SK-N-SH treated with all-trans-retinoic acid at 6 μM for 48 hours (cell line): Measurements from ENCODE around the gene GET4.

ENCODE experiments used
- ATAC-seq: fragments of 200-7000 bp; cut with Tn5 transposase; 3 replicates; pipeline ENCODE4 v1.9.1; 2020; ENCODE audit warnings: mild to moderate bottlenecking, moderate library complexity
- ARNTL ChIP-seq: fragments of 450-650 bp; formaldehyde crosslinking; IDR thresholded peaks from 2 replicates; pipeline ENCODE4 v1.5.0; 2020; ENCODE audit warnings: low read depth, mild to moderate bottlenecking, moderate library complexity, borderline replicate concordance
- BACH2 ChIP-seq: fragments of 250-450 bp; sonication (Bioruptor Pico); IDR thresholded peaks from 2 replicates; pipeline ENCODE4 v1.9.0; 2021; ENCODE audit warnings: mild to moderate bottlenecking, borderline replicate concordance
- CREB5 ChIP-seq: fragments of 250-450 bp; sonication (Bioruptor Pico); IDR thresholded peaks from 2 replicates; pipeline ENCODE4 v1.5.1; 2020; ENCODE audit warnings: low read depth, mild to moderate bottlenecking, moderate library complexity
- CSDC2 ChIP-seq: fragments of 250-450 bp; sonication (Bioruptor Pico); IDR thresholded peaks from 2 replicates; pipeline ENCODE4 v1.5.0; 2020; ENCODE audit warnings: mild to moderate bottlenecking, moderate library complexity
- CSRNP3 ChIP-seq: fragments of 250-450 bp; sonication (Bioruptor Pico); IDR thresholded peaks from 2 replicates; pipeline ENCODE4 v1.5.1; 2021; ENCODE audit warnings: mild to moderate bottlenecking, moderate library complexity
- ESRRG ChIP-seq: fragments of 250-450 bp; sonication (Bioruptor Pico); IDR thresholded peaks from 2 replicates; pipeline ENCODE4 v1.6.1; 2021; ENCODE audit warnings: mild to moderate bottlenecking
- GLIS3 ChIP-seq: fragments of 250-450 bp; sonication (Bioruptor Pico); IDR thresholded peaks from 2 replicates; pipeline ENCODE4 v1.5.0; 2020; ENCODE audit warnings: mild to moderate bottlenecking, moderate library complexity
- ISL1 ChIP-seq: fragments of 250-450 bp; sonication (Bioruptor Pico); IDR thresholded peaks from 2 replicates; pipeline ENCODE4 v2.1.2; 2022; ENCODE audit warnings: mild to moderate bottlenecking, moderate library complexity
- OSR1 ChIP-seq: fragments of 250-450 bp; sonication (Bioruptor Pico); IDR thresholded peaks from 2 replicates; pipeline ENCODE4 v1.8.0; 2022; ENCODE audit warnings: moderate library complexity, mild to moderate bottlenecking, inconsistent platforms
- PATZ1 ChIP-seq: fragments of 250-450 bp; sonication (Bioruptor Pico); IDR thresholded peaks from 2 replicates; pipeline ENCODE4 v1.8.0; 2020; ENCODE audit warnings: mild to moderate bottlenecking, moderate library complexity, borderline replicate concordance
- POU6F1 ChIP-seq: fragments of 250-450 bp; sonication (Bioruptor Pico); IDR thresholded peaks from 2 replicates; pipeline ENCODE4 v1.8.0; 2021; ENCODE audit warnings: low read depth, mild to moderate bottlenecking, moderate library complexity, borderline replicate concordance
- PPARA ChIP-seq: fragments of 250-450 bp; sonication (Bioruptor Pico); IDR thresholded peaks from 2 replicates; pipeline ENCODE4 v1.5.0; 2020; ENCODE audit warnings: mild to moderate bottlenecking, borderline replicate concordance
- RARB ChIP-seq: fragments of 250-450 bp; sonication (Bioruptor Pico); IDR thresholded peaks from 2 replicates; pipeline ENCODE4 v1.8.0; 2021; ENCODE audit warnings: mild to moderate bottlenecking, moderate library complexity
- TCF4 ChIP-seq: fragments of 250-450 bp; sonication (Bioruptor Pico); IDR thresholded peaks from 2 replicates; pipeline ENCODE4 v1.8.0; 2021; ENCODE audit warnings: mild to moderate bottlenecking, moderate library complexity, borderline replicate concordance
- TOX ChIP-seq: fragments of 250-450 bp; sonication (Bioruptor Pico); IDR thresholded peaks from 2 replicates; pipeline ENCODE4 v1.8.0; 2021; ENCODE audit warnings: mild to moderate bottlenecking, moderate library complexity, borderline replicate concordance
- TSHZ2 ChIP-seq: fragments of 250-450 bp; sonication (Bioruptor Pico); IDR thresholded peaks from 2 replicates; pipeline ENCODE4 v1.5.0; 2020; ENCODE audit warnings: mild to moderate bottlenecking, moderate library complexity
- ZC3H10 ChIP-seq: fragments of 250-450 bp; sonication (Bioruptor Pico); IDR thresholded peaks from 2 replicates; pipeline ENCODE4 v1.5.1; 2021; ENCODE audit warnings: mild to moderate bottlenecking, moderate library complexity
- ZFP3 ChIP-seq: fragments of 250-450 bp; sonication (Bioruptor Pico); IDR thresholded peaks from 2 replicates; pipeline ENCODE4 v1.5.0; 2020; ENCODE audit warnings: mild to moderate bottlenecking, moderate library complexity
- ZFP30 ChIP-seq: fragments of 450-650 bp; formaldehyde crosslinking; IDR thresholded peaks from 2 replicates; pipeline ENCODE4 v1.5.0; 2022; ENCODE audit warnings: mild to moderate bottlenecking, moderate library complexity
- ZNF565 ChIP-seq: fragments of 450-650 bp; formaldehyde crosslinking; conservative IDR thresholded peaks from 2 replicates; pipeline ENCODE4 v1.5.0; 2020; ENCODE audit warnings: low read depth, mild to moderate bottlenecking, moderate library complexity
- ZNF70 ChIP-seq: fragments of 450-650 bp; formaldehyde crosslinking; IDR thresholded peaks from 2 replicates; pipeline ENCODE4 v1.5.0; 2020; ENCODE audit warnings: mild to moderate bottlenecking, moderate library complexity
- ZNF8 ChIP-seq: fragments of 450-650 bp; formaldehyde crosslinking; IDR thresholded peaks from 2 replicates; pipeline ENCODE4 v1.5.0; 2020; ENCODE audit warnings: mild to moderate bottlenecking, moderate library complexity

The GET4 gene

GRCh38 chr7:887488-887820, 11.1 kb downstream of the GET4 start:
- ATAC-seq = no peak
- TF ChIP-seq ZC3H10 (no peak), ZNF565 (CRISPR knock-in tag) (no peak), ZNF70 (CRISPR knock-in tag) (no peak)

- ATAC-seq = no peak
- TF ChIP-seq BACH2 (CRISPR knock-in tag) (no peak), CSRNP3 (CRISPR knock-in tag) (no peak), ZNF8 (CRISPR knock-in tag) (no peak), ZNF70 (CRISPR knock-in tag) (no peak), ISL1 (CRISPR knock-in tag) (no peak), TSHZ2 (CRISPR knock-in tag) (no peak), ESRRG (CRISPR knock-in tag) (no peak), GLIS3 (CRISPR knock-in tag) (no peak), ZFP3 (CRISPR knock-in tag) (no peak), CSDC2 (CRISPR knock-in tag) (no peak), ZC3H10 (no peak), ZFP30 (CRISPR knock-in tag) (no peak), PATZ1 (CRISPR knock-in tag) (no peak), RARB (CRISPR knock-in tag) (no peak), ZNF565 (CRISPR knock-in tag) (no peak), TOX (CRISPR knock-in tag) (no peak), PPARA (CRISPR knock-in tag) (no peak), ARNTL (CRISPR knock-in tag) (no peak), OSR1 (CRISPR knock-in tag) (no peak), TCF4 (CRISPR knock-in tag) (no peak)
These were observed 12.0 kb downstream of the GET4 start for GRCh38 chr7:888081-889024.

- ATAC-seq = no peak
- TF ChIP-seq PATZ1 (CRISPR knock-in tag) = no peak
- TF ChIP-seq TSHZ2 (CRISPR knock-in tag) = no peak
- no peak for TF ChIP-seq CSDC2 (CRISPR knock-in tag)
- TF ChIP-seq POU6F1 = no peak
- TF ChIP-seq GLIS3 (CRISPR knock-in tag) = no peak
- no peak for TF ChIP-seq TOX (CRISPR knock-in tag)
- no peak for TF ChIP-seq OSR1 (CRISPR knock-in tag)
- TF ChIP-seq ESRRG (CRISPR knock-in tag) = no peak
- TF ChIP-seq CREB5 = no peak
- TF ChIP-seq ZFP3 (CRISPR knock-in tag) = no peak
- no peak for TF ChIP-seq ZC3H10
- TF ChIP-seq ZNF8 (CRISPR knock-in tag) = no peak
These were observed 12.7 kb downstream of the GET4 start for GRCh38 chr7:889025-889390.
